Measurements from ENCODE around the gene ATP2B2.
A peak's percentile ranks its signal among the peaks of the same experiment; 100 is the strongest.

Gene ATP2B2

GRCh38 chr3:10523561-10523960 is 18.2 kb upstream of the ATP2B2 start:
- H3K27me3 Mint-ChIP-seq, result peaks cover 21% of the 10 kb centered on the region
- peaks cover 6% of the 10 kb centered on the region for H3K4me1 Mint-ChIP-seq
- no peak overlapping the region for H3K4me3 Mint-ChIP-seq
- H3K9me3 Mint-ChIP-seq, result no peaks in the 10 kb centered on the region
- H3K36me3 Mint-ChIP-seq, result no peaks in the 10 kb centered on the region
- no peak overlapping the region for H3K27ac Mint-ChIP-seq
- DNase-seq (ENCODE audit: low spot score in 2 of 2) (no peak), ATAC-seq (ENCODE audit: low read depth) (no peak)

GRCh38 chr3:10522646-10523303 is 17.4 kb upstream of the ATP2B2 start:
- H3K27me3 Mint-ChIP-seq, result peaks cover 21% of the 10 kb centered on the region
- H3K4me3 Mint-ChIP-seq, result no peak overlapping the region
- no peaks in the 10 kb centered on the region for H3K9me3 Mint-ChIP-seq
- H3K27ac Mint-ChIP-seq, result no peak overlapping the region
- H3K4me1 Mint-ChIP-seq, result peaks cover 12% of the 10 kb centered on the region
- ATAC-seq (ENCODE audit: low read depth), result peak; percentile 64
- no peak for DNase-seq (ENCODE audit: low spot score in 2 of 2)
- H3K36me3 Mint-ChIP-seq, result no peaks in the 10 kb centered on the region

- Mint-ChIP-seq H3K27me3 (peaks cover 21% of the 10 kb centered on the region), H3K27ac (no peak overlapping the region), H3K36me3 (no peaks in the 10 kb centered on the region), H3K9me3 (no peaks in the 10 kb centered on the region), H3K4me1 (peaks cover 17% of the 10 kb centered on the region), H3K4me3 (no peak overlapping the region)
- DNase-seq (ENCODE audit: low spot score in 2 of 2) (no peak), ATAC-seq (ENCODE audit: low read depth) (no peak)
Measured at GRCh38 chr3:10521772-10522441, 16.5 kb upstream of the ATP2B2 start.

GRCh38 chr3:10520072-10520471 is 14.7 kb upstream of the ATP2B2 start:
- H3K36me3 Mint-ChIP-seq, result no peaks in the 10 kb centered on the region
- ATAC-seq (ENCODE audit: low read depth), result no peak
- H3K9me3 Mint-ChIP-seq, result no peaks in the 10 kb centered on the region
- H3K27ac Mint-ChIP-seq, result no peak overlapping the region
- no peak overlapping the region for H3K4me3 Mint-ChIP-seq
- peaks cover 23% of the 10 kb centered on the region for H3K4me1 Mint-ChIP-seq
- no peak for DNase-seq (ENCODE audit: low spot score in 2 of 2)
- H3K27me3 Mint-ChIP-seq, result peaks cover 16% of the 10 kb centered on the region

DNA sequence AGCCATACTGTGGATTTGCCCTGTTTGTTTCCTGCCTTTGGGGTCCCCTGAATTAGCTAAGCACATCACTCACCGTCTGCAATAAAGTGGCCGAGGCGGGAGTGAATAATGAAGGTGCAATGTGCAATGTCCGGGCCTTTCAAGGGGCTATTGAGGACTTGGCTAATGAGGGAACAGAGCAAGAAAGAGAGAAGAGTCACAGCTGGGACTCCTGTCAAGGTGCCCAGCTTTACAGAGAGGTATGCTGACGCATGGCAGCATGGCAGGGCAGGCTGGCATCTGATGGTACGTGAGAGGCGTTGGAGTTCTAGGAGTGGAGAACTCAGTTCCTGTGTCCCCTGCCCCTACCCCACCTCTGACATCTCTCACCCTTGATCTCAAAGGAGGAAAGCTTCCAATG is 13.8 kb upstream of the ATP2B2 start:
- peaks cover 11% of the 10 kb centered on the region for H3K27me3 Mint-ChIP-seq
- H3K27ac Mint-ChIP-seq, result no peak overlapping the region
- ATAC-seq (ENCODE audit: low read depth) (no peak), DNase-seq (ENCODE audit: low spot score in 2 of 2) (no peak)
- peaks cover 23% of the 10 kb centered on the region for H3K4me1 Mint-ChIP-seq
- no peaks in the 10 kb centered on the region for H3K9me3 Mint-ChIP-seq
- H3K4me3 Mint-ChIP-seq, result no peak overlapping the region
- no peaks in the 10 kb centered on the region for H3K36me3 Mint-ChIP-seq

- no peaks in the 10 kb centered on the region for H3K36me3 Mint-ChIP-seq
- ATAC-seq (ENCODE audit: low read depth) (no peak), DNase-seq (ENCODE audit: low spot score in 2 of 2) (no peak)
- H3K27me3 Mint-ChIP-seq, result peaks cover 11% of the 10 kb centered on the region
- no peak overlapping the region for H3K27ac Mint-ChIP-seq
- no peak overlapping the region for H3K4me3 Mint-ChIP-seq
- H3K4me1 Mint-ChIP-seq, result peaks cover 23% of the 10 kb centered on the region
- H3K9me3 Mint-ChIP-seq, result no peaks in the 10 kb centered on the region
Measured at GRCh38 chr3:10518506-10519150, 13.2 kb upstream of the ATP2B2 start.

- Mint-ChIP-seq H3K9me3 (no peaks in the 10 kb centered on the region), H3K4me3 (no peak overlapping the region), H3K36me3 (no peaks in the 10 kb centered on the region), H3K27ac (no peak overlapping the region), H3K4me1 (peaks cover 23% of the 10 kb centered on the region), H3K27me3 (peaks cover 9% of the 10 kb centered on the region)
- ATAC-seq (ENCODE audit: low read depth) (no peak), DNase-seq (ENCODE audit: low spot score in 2 of 2) (no peak)
Measured at GRCh38 chr3:10517627-10518026, 12.2 kb upstream of the ATP2B2 start.

GRCh38 chr3:10516544-10517452 is 11.4 kb upstream of the ATP2B2 start:
- H3K4me1 Mint-ChIP-seq, result peaks cover 23% of the 10 kb centered on the region
- H3K36me3 Mint-ChIP-seq, result no peaks in the 10 kb centered on the region

GRCh38 chr3:10515884-10516495 is 10.6 kb upstream of the ATP2B2 start:
- Mint-ChIP-seq H3K27me3 (peaks cover 2% of the 10 kb centered on the region), H3K4me1 (peaks cover 23% of the 10 kb centered on the region), H3K4me3 (no peak overlapping the region), H3K9me3 (no peaks in the 10 kb centered on the region), H3K36me3 (no peaks in the 10 kb centered on the region), H3K27ac (no peak overlapping the region)
- ATAC-seq (ENCODE audit: low read depth), result no peak
- DNase-seq (ENCODE audit: low spot score in 2 of 2), result no peak

More at GRCh38 chr3:10516544-10517452, 11.4 kb upstream of the ATP2B2 start:
- Mint-ChIP-seq H3K9me3 (no peaks in the 10 kb centered on the region), H3K27ac (no peak overlapping the region), H3K27me3 (peaks cover 7% of the 10 kb centered on the region), H3K4me3 (no peak overlapping the region)
- DNase-seq (ENCODE audit: low spot score in 2 of 2) (no peak), ATAC-seq (ENCODE audit: low read depth) (no peak)

- H3K27me3 Mint-ChIP-seq, result peaks cover 2% of the 10 kb centered on the region
- no peaks in the 10 kb centered on the region for H3K36me3 Mint-ChIP-seq
- H3K27ac Mint-ChIP-seq, result no peak overlapping the region
- H3K4me3 Mint-ChIP-seq, result no peak overlapping the region
- peaks cover 23% of the 10 kb centered on the region for H3K4me1 Mint-ChIP-seq
- no peak for ATAC-seq (ENCODE audit: low read depth)
- no peak for DNase-seq (ENCODE audit: low spot score in 2 of 2)
- no peaks in the 10 kb centered on the region for H3K9me3 Mint-ChIP-seq
Measured at GRCh38 chr3:10515396-10515795, 10.0 kb upstream of the ATP2B2 start.

- Mint-ChIP-seq H3K4me1 (peaks cover 23% of the 10 kb centered on the region), H3K27me3 (peaks cover 2% of the 10 kb centered on the region), H3K4me3 (no peak overlapping the region), H3K27ac (no peak overlapping the region), H3K9me3 (no peaks in the 10 kb centered on the region), H3K36me3 (no peaks in the 10 kb centered on the region)
- no peak for DNase-seq (ENCODE audit: low spot score in 2 of 2)
- no peak for ATAC-seq (ENCODE audit: low read depth)
Measured at GRCh38 chr3:10514407-10515069, 9.2 kb upstream of the ATP2B2 start.

GRCh38 chr3:10513306-10513705 is 7.9 kb upstream of the ATP2B2 start:
- Mint-ChIP-seq H3K36me3 (no peaks in the 10 kb centered on the region), H3K27me3 (peaks cover 3% of the 10 kb centered on the region), H3K4me3 (no peak overlapping the region), H3K4me1 (peaks cover 17% of the 10 kb centered on the region), H3K9me3 (no peaks in the 10 kb centered on the region), H3K27ac (no peak overlapping the region)
- ATAC-seq (ENCODE audit: low read depth) (no peak), DNase-seq (ENCODE audit: low spot score in 2 of 2) (no peak)

DNA sequence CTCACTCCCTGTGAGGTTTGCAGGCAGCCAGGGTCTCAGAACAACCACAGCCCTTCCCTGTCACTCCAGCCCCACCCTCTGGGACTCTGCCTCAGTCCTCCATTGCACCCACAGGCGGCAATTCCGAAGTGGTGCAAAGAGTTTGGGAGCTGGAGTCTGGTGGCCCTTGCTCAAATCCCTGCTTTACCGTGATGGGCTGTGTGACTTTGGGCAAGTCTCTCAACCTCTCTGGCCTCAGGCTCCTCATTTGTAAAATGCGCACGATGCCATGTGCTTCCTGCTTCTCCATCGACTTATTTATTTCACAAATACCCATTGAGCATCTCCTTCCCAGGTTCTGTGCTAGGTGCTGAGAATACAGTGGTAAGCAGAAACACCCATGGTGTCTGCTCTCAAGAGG is 7.3 kb upstream of the ATP2B2 start:
- DNase-seq (ENCODE audit: low spot score in 2 of 2) (no peak), ATAC-seq (ENCODE audit: low read depth) (no peak)
- no peak overlapping the region for H3K27ac Mint-ChIP-seq
- H3K9me3 Mint-ChIP-seq, result no peaks in the 10 kb centered on the region
- no peaks in the 10 kb centered on the region for H3K36me3 Mint-ChIP-seq
- H3K4me1 Mint-ChIP-seq, result peaks cover 13% of the 10 kb centered on the region
- peaks cover 3% of the 10 kb centered on the region for H3K27me3 Mint-ChIP-seq
- no peak overlapping the region for H3K4me3 Mint-ChIP-seq

Data from memory B cell (primary cell).